SU-DHL-6 (cell line): Measurements from ENCODE around the gene THOP1.

ENCODE experiments used
- CTCF ChIP-seq: fragments of 200-600 bp; sonication (generic); IDR thresholded peaks from one replicate; pipeline ENCODE4 v1.5.1; 2017; ENCODE audit warnings: antibody characterized with exemption, mild to moderate bottlenecking, low read length, moderate library complexity; ENCODE audit not compliant: insufficient read depth, poor library complexity, severe bottlenecking
- EZH2phosphoT487 ChIP-seq: fragments of 200-600 bp; sonication (generic), shearing (Covaris generic); conservative IDR thresholded peaks from 2 replicates; pipeline ENCODE4 v1.6.1; 2018; ENCODE audit warnings: mild to moderate bottlenecking, antibody characterized with exemption, low read length, moderate library complexity, mixed read lengths

- TF ChIP-seq CTCF (no peak), EZH2phosphoT487 (no peak)
These were observed 33.9 kb upstream of the THOP1 start for GRCh38 chr19:2751438-2751830.
